Ishikawa (cell line): ENCODE results near the gene CDH13.

Source experiments
- CEBPB ChIP-seq: IDR thresholded peaks from 2 replicates; pipeline ENCODE4 v1.6.1; 2012
- CREB1 ChIP-seq: IDR thresholded peaks from 2 replicates; pipeline ENCODE4 v1.6.1; 2012; ENCODE audit warnings: low read depth
- EGR1 ChIP-seq: IDR thresholded peaks from 2 replicates; pipeline ENCODE4 v1.6.1; 2012
- EP300 ChIP-seq: IDR thresholded peaks from 2 replicates; pipeline ENCODE4 v1.6.1; 2012; ENCODE audit warnings: borderline replicate concordance
- FOXM1 ChIP-seq: IDR thresholded peaks from 2 replicates; pipeline ENCODE4 v1.6.1; 2012; ENCODE audit warnings: low read depth, borderline replicate concordance
- MAX ChIP-seq: IDR thresholded peaks from 2 replicates; pipeline ENCODE4 v1.6.1; 2012
- NFIC ChIP-seq: IDR thresholded peaks from 2 replicates; pipeline ENCODE4 v1.6.1; 2012
- RAD21 ChIP-seq: IDR thresholded peaks from 2 replicates; pipeline ENCODE4 v1.6.1; 2012; ENCODE audit warnings: low read depth
- REST ChIP-seq: IDR thresholded peaks from 2 replicates; pipeline ENCODE4 v1.6.1; 2012; ENCODE audit warnings: low read depth, mild to moderate bottlenecking
- TAF1 ChIP-seq: IDR thresholded peaks from 2 replicates; pipeline ENCODE4 v1.6.1; 2012; ENCODE audit warnings: low read depth, mild to moderate bottlenecking
- TCF12 ChIP-seq: IDR thresholded peaks from 2 replicates; pipeline ENCODE4 v1.6.1; 2012; ENCODE audit warnings: low read depth
- TEAD4 ChIP-seq: IDR thresholded peaks from 2 replicates; pipeline ENCODE4 v1.6.1; 2012
- USF1 ChIP-seq: IDR thresholded peaks from 2 replicates; pipeline ENCODE4 v1.6.1; 2012
- YY1 ChIP-seq: IDR thresholded peaks from 2 replicates; pipeline ENCODE4 v1.6.1; 2012; ENCODE audit warnings: low read depth
- ZBTB7A ChIP-seq: IDR thresholded peaks from 2 replicates; pipeline ENCODE4 v1.6.1; 2012; ENCODE audit warnings: low read depth

Gene CDH13

GRCh38 chr16:82995286-82995923, 368.6 kb downstream of the CDH13 start:
- no peak for TF ChIP-seq NFIC
- TF ChIP-seq FOXM1 = no peak
- TF ChIP-seq RAD21 = no peak
- no peak for TF ChIP-seq REST
- no peak for TF ChIP-seq EP300
- TF ChIP-seq CEBPB = no peak
- no peak for TF ChIP-seq TAF1
- TF ChIP-seq USF1 = no peak
- no peak for TF ChIP-seq YY1
- TF ChIP-seq TCF12 = no peak
- no peak for TF ChIP-seq TEAD4

GRCh38 chr16:82995924-82996441, 369.2 kb downstream of the CDH13 start:
- TF ChIP-seq ZBTB7A (no peak), REST (no peak), MAX (no peak), USF1 (no peak), EGR1 (no peak), TCF12 (no peak), TAF1 (no peak), FOXM1 (no peak), YY1 (no peak), CREB1 (no peak)

- TF ChIP-seq TAF1 (no peak), EP300 (no peak), NFIC (no peak), RAD21 (no peak), CREB1 (no peak), REST (no peak), EGR1 (no peak), TEAD4 (no peak), YY1 (no peak)
These were observed 370.0 kb downstream of the CDH13 start for GRCh38 chr16:82996814-82997213.

GRCh38 chr16:82999711-83000110, 372.9 kb downstream of the CDH13 start:
- TF ChIP-seq CEBPB (no peak), TCF12 (no peak), NFIC (no peak), EGR1 (no peak), TAF1 (no peak), CREB1 (no peak), RAD21 (no peak), EP300 (no peak), REST (no peak), MAX (no peak), YY1 (no peak), USF1 (no peak), FOXM1 (no peak), TEAD4 (no peak), ZBTB7A (no peak)
